OCI-LY7 (cell line): ENCODE results near the gene TMEM161A. TPM values are rescaled to one million over a fixed set of nuclear protein-coding genes. Genes with fewer than 3 reads are reported as not detected.
A peak's percentile ranks its signal among the peaks of the same experiment; 100 is the strongest.
"Not testable (repeated sequence)": the region's sequence is repeated elsewhere in the genome, so short reads cannot be mapped to it uniquely, and the experiment has no call there.

Source experiments
- BruUV-seq: library from RNA; stranded (reverse); fragments of 400-500 nt; replicated peaks from 2 replicates; lab custom pipeline; 2021; lab: Mats Ljungman, UMichigan
- CTCF ChIA-PET: fragments of 300-600 bp; sonication (Branson Sonifier 250); formaldehyde crosslinking; loops from one replicate; lab custom pipeline; 2022; ENCODE audit warnings: antibody characterized with exemption; ENCODE audit not compliant: unreplicated experiment; lab: Charles Lee
- POLR2A ChIA-PET: fragments of 300-600 bp; sonication (Branson Sonifier 250); formaldehyde crosslinking; loops from one replicate; lab custom pipeline; 2022; ENCODE audit warnings: antibody characterized with exemption; lab: Charles Lee
- DNase-seq: peaks from one replicate; pipeline ENCODE4 v3.0.0-alpha.2; 2015; ENCODE audit warnings: low spot score
- H2AFZ ChIP-seq: fragments of 200-600 bp; sonication (generic), shearing (Covaris generic); 2 replicates; pipeline ENCODE4 v1.6.1; 2014; ENCODE audit warnings: mild to moderate bottlenecking, antibody characterized with exemption, low read length, moderate library complexity
- H3K27ac ChIP-seq: fragments of 200-600 bp; sonication (generic); 2 replicates; pipeline ENCODE4 v1.5.1; 2014; ENCODE audit warnings: mixed run types, low read depth, mild to moderate bottlenecking, moderate library complexity, low read length, inconsistent platforms; ENCODE audit not compliant: poor library complexity, severe bottlenecking
- H3K36me3 ChIP-seq: fragments of 200-600 bp; sonication (generic); 2 replicates; pipeline ENCODE4 v1.6.1; 2014; ENCODE audit warnings: mild to moderate bottlenecking, antibody characterized with exemption, low read length, moderate library complexity, mixed read lengths; ENCODE audit not compliant: insufficient read depth
- H3K4me1 ChIP-seq: fragments of 200-600 bp; sonication (generic); 2 replicates; pipeline ENCODE4 v1.5.1; 2014; ENCODE audit warnings: mild to moderate bottlenecking, low read length; ENCODE audit not compliant: insufficient read depth, poor library complexity, severe bottlenecking
- H3K4me2 ChIP-seq: fragments of 200-600 bp; sonication (generic); 2 replicates; pipeline ENCODE4 v1.6.1; 2014; ENCODE audit warnings: mild to moderate bottlenecking, low read length
- H3K4me3 ChIP-seq: fragments of 200-600 bp; sonication (generic); 2 replicates; pipeline ENCODE4 v1.5.1; 2014; ENCODE audit warnings: mild to moderate bottlenecking, low read depth, low read length; ENCODE audit not compliant: poor library complexity, severe bottlenecking
- H3K79me2 ChIP-seq: fragments of 200-600 bp; sonication (generic); 2 replicates; pipeline ENCODE4 v1.6.1; 2016; ENCODE audit warnings: low read depth, mild to moderate bottlenecking, low read length, moderate library complexity, mixed read lengths; ENCODE audit not compliant: insufficient read depth
- H3K9me2 ChIP-seq: fragments of 200-600 bp; sonication (generic); 2 replicates; pipeline ENCODE4 v1.6.1; 2016; ENCODE audit warnings: mild to moderate bottlenecking, low read length, mixed read lengths; ENCODE audit not compliant: insufficient read depth
- H3K9me3 ChIP-seq: fragments of 200-600 bp; sonication (generic); 2 replicates; pipeline ENCODE4 v1.6.1; 2014; ENCODE audit warnings: mild to moderate bottlenecking, mixed run types, low read length, mixed read lengths
- H4K20me1 ChIP-seq: fragments of 200-600 bp; sonication (generic); 2 replicates; pipeline ENCODE4 v1.6.1; 2014; ENCODE audit warnings: mild to moderate bottlenecking, antibody characterized with exemption, low read length, moderate library complexity, mixed read lengths; ENCODE audit not compliant: insufficient read depth
- CTCF ChIP-seq: fragments of 200-600 bp; sonication (generic); conservative IDR thresholded peaks from 2 replicates; pipeline ENCODE4 v1.5.1; 2014; ENCODE audit warnings: mild to moderate bottlenecking, antibody characterized with exemption, low read length, moderate library complexity, mixed read lengths
- EZH2phosphoT487 ChIP-seq: fragments of 200-600 bp; sonication (generic); IDR thresholded peaks from 2 replicates; pipeline ENCODE4 v1.6.1; 2018; ENCODE audit warnings: low read depth, borderline replicate concordance, mild to moderate bottlenecking, mixed run types, antibody characterized with exemption, low read length, moderate library complexity, mixed read lengths
- intact Hi-C: fragments of 100-400 bp; cut with micrococcal nuclease; formaldehyde crosslinking; loops from one replicate; pipeline ENCODE4 v1.10.0; 2022; ENCODE audit not compliant: unreplicated experiment
- total RNA-seq, 2 experiments: library from RNA; depleted of rRNA in 1 of 2; stranded (reverse); fragments of >200 nt in 1 of 2; shearing (Covaris generic) in 1 of 2; gene quantifications; 2 replicates each; pipeline ENCODE4 v1.2.3, GENCODE V29; 2014 to 2022

TMEM161A gene
- total RNA-seq, 2 experiments from 2014 or later, result 31.2 to 40.5 TPM

- Histone ChIP-seq H3K4me1 (peaks cover 16% of the 10 kb centered on the region), H3K4me3 (no peak overlapping the region), H3K9me3 (no peaks in the 10 kb centered on the region), H3K36me3 (no peaks in the 10 kb centered on the region), H3K27ac (no peak overlapping the region), H3K79me2 (no peaks in the 10 kb centered on the region), H3K9me2 (no peaks in the 10 kb centered on the region), H3K4me2 (no peak overlapping the region), H2AFZ (no peak overlapping the region), H4K20me1 (no peaks in the 10 kb centered on the region)
- ChIA-PET CTCF (no interaction called here), POLR2A (no interaction called here)
- TF ChIP-seq EZH2phosphoT487, result no peak
- intact Hi-C loops, result no loop called here
- no peak for DNase-seq
- BruUV-seq, result TSS peak; percentile 42
Measured at GRCh38 chr19:19107654-19108053, 30.6 kb downstream of the TMEM161A start.

DNA sequence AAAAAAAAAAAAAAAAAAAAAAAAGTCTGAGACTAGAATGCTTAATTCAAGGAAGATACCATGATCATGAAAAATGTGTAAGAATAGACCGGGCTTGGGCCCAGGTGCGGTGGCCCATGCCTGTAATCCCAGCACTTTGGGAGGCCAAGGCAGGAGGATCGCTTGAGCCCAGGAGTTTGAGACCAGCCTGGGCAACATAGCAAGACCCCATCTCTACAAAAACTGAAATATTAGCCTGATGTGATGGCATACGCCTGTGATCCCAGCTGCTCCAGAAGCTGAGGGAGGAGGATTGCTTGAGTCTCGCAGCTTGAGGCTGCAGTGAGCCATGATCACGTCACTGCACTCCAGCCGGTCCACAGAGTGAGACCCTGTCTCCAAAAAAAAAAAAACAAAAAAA is 31.3 kb downstream of the TMEM161A start:
- H3K79me2 ChIP-seq, BruUV-seq, H4K20me1 ChIP-seq, CTCF ChIA-PET, intact Hi-C loops, H3K9me3 ChIP-seq, H3K4me3 ChIP-seq, H2AFZ ChIP-seq, POLR2A ChIA-PET, H3K36me3 ChIP-seq, H3K9me2 ChIP-seq, H3K27ac ChIP-seq, DNase-seq, H3K4me2 ChIP-seq: not testable (repeated sequence)
- peaks cover 16% of the 10 kb centered on the region for H3K4me1 ChIP-seq

GRCh38 chr19:19106056-19106551 is 32.2 kb downstream of the TMEM161A start:
- Histone ChIP-seq H2AFZ (no peak overlapping the region), H3K9me2 (no peaks in the 10 kb centered on the region), H3K4me2 (peak overlapping the region; percentile 58; the same call in 1 of the 2 replicates), H3K27ac (no peak overlapping the region), H3K79me2 (no peaks in the 10 kb centered on the region), H4K20me1 (no peaks in the 10 kb centered on the region), H3K36me3 (no peaks in the 10 kb centered on the region), H3K9me3 (no peaks in the 10 kb centered on the region), H3K4me1 (peaks cover 16% of the 10 kb centered on the region), H3K4me3 (peak overlapping the region; percentile 67)
- BruUV-seq, result no TSS peak
- intact Hi-C loops, result no loop called here
- DNase-seq, result no peak
- TF ChIP-seq CTCF (no peak), EZH2phosphoT487 (no peak)
- ChIA-PET CTCF (no interaction called here), POLR2A (interaction anchor here (1.5 kb wide), 1 partner anchor 19 kb away, joined by 4 read pairs; no protein-coding TSS in a partner anchor)
